Lower leg skin (tissue), 4 donors: ENCODE measurements around the gene MBD3L1. TPM values are rescaled to one million over a fixed set of nuclear protein-coding genes. Genes with fewer than 3 reads are reported as not detected.

ENCODE experiments used
- DNase-seq, 2 donors: peaks; one replicate each; pipeline ENCODE4 v3.0.0-alpha.2; 2019; ENCODE audit warnings: low spot score in 2 of 2
- H3K4me3 ChIP-seq: fragments of 200-600 bp; sonication (generic); 2 replicates; pipeline ENCODE4 v1.5.1; 2017; ENCODE audit warnings: mild to moderate bottlenecking, low read depth; ENCODE audit not compliant: poor library complexity, severe bottlenecking
- POLR2A ChIP-seq, 2 donors: fragments of 450-650 bp; IDR thresholded peaks; one replicate each; pipeline ENCODE4 v1.6.1; 2016 to 2017; ENCODE audit warnings: antibody characterized with exemption in 2 of 2, mild to moderate bottlenecking in 1 of 2, moderate library complexity in 1 of 2
- WGBS, 2 donors: methylation state at CpG; one replicate each; pipeline ENCODE4 v1.1.5; 2018; 5-methylcytosine and 5-hydroxymethylcytosine counted together
- intact Hi-C: fragments of 100-400 bp; cut with DNase I; formaldehyde crosslinking; loops from one replicate; pipeline ENCODE4 v1.15.0; 2023; ENCODE audit warnings: low total_unique reads
- total RNA-seq, 4 donors: library from RNA; depleted of rRNA; stranded (reverse); fragments of >200 nt; gene quantifications; one replicate each; pipeline ENCODE4 v1.1.0, GENCODE V29; 2016
- TF ChIP-seq, protein P1 (sequence below), 3 donors: fragments of 450-650 bp; IDR thresholded peaks; one replicate each; pipeline ENCODE4 v1.5.1; 2016; ENCODE audit warnings: antibody characterized with exemption in 3 of 3, mild to moderate bottlenecking in 3 of 3, moderate library complexity in 2 of 3

MBD3L1 gene
- total RNA-seq, 4 donors from 2014 or later, result not detected

DNA sequence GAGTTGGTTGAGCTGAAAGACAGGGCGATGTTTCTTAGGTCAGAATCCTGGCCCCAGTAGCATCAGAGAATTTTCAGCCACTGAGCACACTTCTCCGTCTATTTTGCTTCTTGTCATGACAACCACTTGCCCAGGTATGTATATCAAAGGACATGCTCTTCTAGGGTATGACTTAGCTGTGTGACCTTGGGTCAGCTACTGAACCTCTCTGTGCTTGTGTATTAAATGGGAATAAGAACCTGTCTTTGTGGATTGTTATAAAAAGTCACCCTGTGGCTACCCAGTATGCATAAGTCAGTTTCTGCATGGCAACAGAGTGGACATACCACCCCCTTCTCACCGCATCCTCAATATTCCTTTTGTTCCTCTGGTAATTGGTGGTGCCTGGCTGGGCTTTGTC lies 26.1 kb downstream of the MBD3L1 start:
- intact Hi-C loops, result no loop called here

DNA sequence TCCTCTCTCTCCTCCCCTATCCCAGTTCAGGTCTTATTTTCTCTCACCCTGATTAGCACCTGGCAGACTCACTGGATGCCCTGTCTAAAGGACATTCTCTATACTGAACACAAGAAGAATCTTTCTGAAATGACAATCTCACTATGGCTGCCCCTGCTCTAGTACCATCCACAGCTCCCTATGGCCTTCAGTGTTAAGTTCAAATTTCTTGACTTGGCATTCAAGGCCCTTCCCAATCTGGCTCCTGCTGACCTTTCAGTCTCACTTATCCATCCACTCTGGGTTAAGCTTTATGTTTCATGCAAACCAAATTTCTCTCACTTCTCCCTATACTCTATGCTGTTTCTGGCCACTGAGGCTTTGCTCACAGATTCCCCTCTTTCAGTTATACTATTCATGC lies 34.2 kb downstream of the MBD3L1 start:
- TF ChIP-seq POLR2A (IDR thresholded peaks at IDR 0.05), result no peak
- TF ChIP-seq, protein P1, sequence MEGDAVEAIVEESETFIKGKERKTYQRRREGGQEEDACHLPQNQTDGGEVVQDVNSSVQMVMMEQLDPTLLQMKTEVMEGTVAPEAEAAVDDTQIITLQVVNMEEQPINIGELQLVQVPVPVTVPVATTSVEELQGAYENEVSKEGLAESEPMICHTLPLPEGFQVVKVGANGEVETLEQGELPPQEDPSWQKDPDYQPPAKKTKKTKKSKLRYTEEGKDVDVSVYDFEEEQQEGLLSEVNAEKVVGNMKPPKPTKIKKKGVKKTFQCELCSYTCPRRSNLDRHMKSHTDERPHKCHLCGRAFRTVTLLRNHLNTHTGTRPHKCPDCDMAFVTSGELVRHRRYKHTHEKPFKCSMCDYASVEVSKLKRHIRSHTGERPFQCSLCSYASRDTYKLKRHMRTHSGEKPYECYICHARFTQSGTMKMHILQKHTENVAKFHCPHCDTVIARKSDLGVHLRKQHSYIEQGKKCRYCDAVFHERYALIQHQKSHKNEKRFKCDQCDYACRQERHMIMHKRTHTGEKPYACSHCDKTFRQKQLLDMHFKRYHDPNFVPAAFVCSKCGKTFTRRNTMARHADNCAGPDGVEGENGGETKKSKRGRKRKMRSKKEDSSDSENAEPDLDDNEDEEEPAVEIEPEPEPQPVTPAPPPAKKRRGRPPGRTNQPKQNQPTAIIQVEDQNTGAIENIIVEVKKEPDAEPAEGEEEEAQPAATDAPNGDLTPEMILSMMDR (IDR thresholded peaks at IDR 0.05), result no peak
- no peak overlapping the region for H3K4me3 ChIP-seq
- intact Hi-C loops, result no loop called here
- no peak for DNase-seq

More for the DNA sequence above, 26.1 kb downstream of the MBD3L1 start:
- 75 to 76% methylated on average over 3 of the region's 3 CpGs for WGBS, 2 donors
- TF ChIP-seq, protein P1 (IDR thresholded peaks at IDR 0.05), result no peak
- no peak for TF ChIP-seq POLR2A (IDR thresholded peaks at IDR 0.05)
- no peak overlapping the region for H3K4me3 ChIP-seq
- no peak for DNase-seq

DNA sequence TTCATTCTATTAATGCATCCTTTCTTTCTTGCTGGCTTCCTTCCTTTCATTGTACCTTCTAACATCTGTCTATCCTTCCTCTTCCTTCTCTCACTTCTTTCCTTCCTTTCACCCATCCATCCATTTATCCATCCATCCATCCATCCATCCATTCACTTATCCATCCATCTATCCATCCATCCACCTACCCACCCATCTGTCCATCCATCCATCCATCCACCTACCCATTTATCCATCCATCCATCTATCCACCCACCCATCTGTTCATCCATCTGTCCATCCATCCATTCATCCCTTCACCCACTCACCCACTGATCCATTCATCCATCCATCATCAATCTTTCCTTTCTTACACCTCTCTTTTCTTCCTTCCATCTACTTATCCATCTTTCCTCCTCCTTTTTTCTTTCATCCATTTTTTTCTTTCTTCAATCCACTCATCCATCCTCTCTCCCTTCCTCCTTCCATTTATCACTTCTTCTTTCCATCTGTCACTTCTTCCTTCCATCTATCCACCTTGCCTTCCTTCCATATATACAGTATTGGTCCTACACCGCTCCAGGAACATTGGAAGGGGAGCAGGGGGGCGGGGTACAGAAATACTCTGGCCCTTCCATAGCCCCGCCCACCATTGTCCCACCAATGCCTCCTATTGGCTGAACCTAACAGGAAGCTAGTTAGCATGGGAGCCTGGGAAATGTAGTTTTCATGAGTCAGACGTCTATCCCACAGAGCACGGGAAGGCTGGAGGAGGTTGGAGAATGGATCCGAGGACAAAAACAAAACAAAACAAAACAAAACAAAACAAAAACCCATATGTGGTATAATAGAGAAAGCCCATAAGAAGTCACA lies 45.9 kb downstream of the MBD3L1 start:
- 23 to 25% methylated on average over 6 of the region's 6 CpGs for WGBS, 2 donors
- H3K4me3 ChIP-seq, result no peak overlapping the region
- TF ChIP-seq, protein P1 (IDR thresholded peaks at IDR 0.05), result no peak
- TF ChIP-seq POLR2A (IDR thresholded peaks at IDR 0.05), result no peak

DNA sequence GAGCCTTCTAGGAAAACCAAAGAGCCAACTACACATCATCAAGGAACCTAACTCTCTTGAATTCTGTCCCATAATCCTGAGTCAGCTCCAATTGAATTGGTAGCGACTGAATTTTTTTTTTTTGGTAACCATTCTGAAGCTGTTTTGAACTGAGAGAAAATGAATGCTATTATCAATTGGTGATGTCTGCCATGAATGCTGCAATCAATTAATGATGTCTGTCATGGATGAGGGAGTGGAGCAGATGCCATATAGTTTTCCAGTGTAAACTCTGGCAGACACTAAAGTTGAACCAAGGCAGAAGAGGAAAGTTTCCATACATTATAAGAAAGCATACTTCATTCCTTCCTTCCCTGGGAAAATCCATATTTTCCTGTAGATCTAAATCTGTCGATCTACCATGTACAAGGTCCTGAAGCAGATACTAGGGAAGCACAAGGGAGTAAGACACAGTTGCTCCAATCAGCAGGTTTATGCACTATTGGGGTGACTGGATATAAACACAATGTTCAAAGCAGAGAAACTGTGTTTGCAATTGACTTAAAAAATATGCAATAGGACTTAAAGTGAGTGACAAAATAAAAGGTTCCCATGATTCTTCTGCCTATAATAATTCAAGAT lies 48.8 kb downstream of the MBD3L1 start:
- intact Hi-C loops, result no loop called here
- no peak for DNase-seq
- TF ChIP-seq, protein P1 (IDR thresholded peaks at IDR 0.05), result no peak
- no peak for TF ChIP-seq POLR2A (IDR thresholded peaks at IDR 0.05)
- H3K4me3 ChIP-seq, result no peak overlapping the region
- WGBS, 2 donors, result 71 to 79% methylated on average over 2 of the region's 2 CpGs

More for the DNA sequence above, 45.9 kb downstream of the MBD3L1 start:
- DNase-seq, result no peak
- intact Hi-C loops, result no loop called here

DNA sequence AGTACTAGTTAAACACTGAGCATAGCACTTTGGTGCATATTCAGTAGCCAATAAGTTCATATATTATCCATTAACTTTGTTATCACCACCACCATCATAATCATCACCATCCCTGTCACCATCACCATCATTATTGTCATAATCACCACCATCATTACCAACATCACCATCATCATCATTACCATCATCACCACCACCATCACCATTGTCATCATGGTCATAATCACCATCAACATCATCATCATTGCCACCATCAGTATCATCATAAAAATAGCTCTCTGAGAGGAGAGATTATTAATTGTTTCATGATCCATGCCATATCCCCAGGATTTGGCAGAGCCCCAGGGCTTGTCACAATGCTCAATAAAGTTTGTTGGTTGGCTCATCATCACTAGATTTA lies 49.3 kb downstream of the MBD3L1 start:
- DNase-seq, result no peak
- H3K4me3 ChIP-seq, result no peak overlapping the region
- intact Hi-C loops, result no loop called here
- no peak for TF ChIP-seq POLR2A (IDR thresholded peaks at IDR 0.05)
- TF ChIP-seq, protein P1 (IDR thresholded peaks at IDR 0.05), result no peak
